Measurements from ENCODE around the gene GRAP.

GRAP gene

GRCh38 chr17:19018600-19018950 is 28.2 kb downstream of the GRAP start:
- no peak for DNase-seq (ENCODE audit: low read depth)

DNA sequence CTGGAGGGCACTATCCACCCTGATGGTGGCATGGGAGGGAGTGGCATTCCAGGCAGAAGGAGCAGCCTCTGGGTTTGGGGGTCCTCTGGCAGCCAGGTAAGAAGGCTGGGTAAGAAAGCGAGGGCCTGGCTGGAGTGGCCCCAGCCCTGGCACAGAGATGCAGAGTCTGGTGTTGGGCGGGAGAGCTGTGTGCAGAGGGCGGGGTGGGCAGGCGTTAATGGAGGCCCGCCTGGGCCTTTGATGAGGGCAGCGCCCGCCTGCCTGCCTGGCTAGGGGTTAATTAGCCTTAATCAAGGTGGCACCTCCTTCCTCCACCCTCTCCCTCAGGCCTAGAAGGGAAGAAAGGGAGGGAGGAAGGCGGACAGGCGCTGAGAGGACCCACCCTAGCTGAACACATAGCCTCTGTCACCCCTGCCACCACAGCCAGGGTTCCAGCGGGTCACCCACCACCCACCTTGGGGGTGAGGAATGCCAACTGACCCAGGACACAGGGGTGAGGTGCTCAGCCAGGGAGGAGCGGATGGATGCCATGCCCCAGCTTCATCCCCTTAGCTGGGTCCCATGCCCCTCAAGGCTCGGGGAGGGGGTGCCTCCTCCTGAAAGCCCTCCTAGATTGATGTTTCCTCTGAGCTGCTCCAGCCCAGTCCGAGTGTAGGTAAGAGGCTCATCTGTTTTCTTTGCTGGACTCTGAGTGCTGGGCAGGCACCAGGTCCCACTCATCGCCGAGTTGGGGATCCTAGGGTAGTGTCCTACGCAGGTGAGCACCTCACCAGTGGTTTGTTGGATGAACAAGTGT is 28.8 kb downstream of the GRAP start:
- DNase-seq (ENCODE audit: low read depth), result no peak

- no peak for DNase-seq (ENCODE audit: low read depth)
Measured at GRCh38 chr17:19017401-19017800, 29.4 kb downstream of the GRAP start.

DNA sequence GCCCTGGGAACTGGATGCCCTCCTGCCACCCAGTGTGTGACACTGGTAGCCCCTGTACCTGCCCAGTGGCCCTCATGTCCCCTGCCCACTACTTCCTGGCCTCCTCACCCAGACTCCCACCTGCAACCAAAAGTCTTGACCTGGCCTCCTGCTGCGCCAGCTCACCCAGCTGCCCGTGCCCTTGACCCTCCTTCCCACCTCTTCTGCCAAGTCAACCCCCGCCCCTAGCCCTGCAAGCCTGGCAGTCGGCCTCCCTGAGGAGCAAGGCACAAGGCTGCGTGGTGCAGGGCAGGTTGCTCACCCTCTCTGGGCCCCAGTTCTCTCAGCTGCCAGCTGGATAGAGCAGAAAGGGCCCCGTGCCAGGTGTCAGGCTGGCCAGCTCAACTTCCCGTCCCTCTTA is 29.9 kb downstream of the GRAP start:
- no peak for DNase-seq (ENCODE audit: low read depth)

DNA sequence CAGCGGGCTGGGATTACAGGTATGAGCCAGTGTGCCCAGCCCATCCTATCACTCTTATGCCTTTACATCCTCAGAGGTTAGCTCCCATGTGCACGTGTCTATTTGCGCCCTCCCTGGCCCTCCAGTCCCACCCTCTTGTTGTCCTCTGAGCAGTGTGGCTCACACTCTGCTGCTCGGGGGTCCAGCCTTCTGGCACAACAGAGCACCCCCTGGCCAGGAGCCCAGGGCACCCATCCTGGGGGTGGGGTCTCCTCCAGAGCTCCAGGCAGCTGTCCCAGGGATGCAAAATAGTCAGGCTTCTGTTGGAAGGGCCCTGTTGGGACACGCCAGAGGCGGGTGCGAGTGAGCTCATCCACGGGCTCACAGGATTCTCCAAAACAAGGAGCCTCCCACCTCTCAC is 30.5 kb downstream of the GRAP start:
- no peak for DNase-seq (ENCODE audit: low read depth)

DNA sequence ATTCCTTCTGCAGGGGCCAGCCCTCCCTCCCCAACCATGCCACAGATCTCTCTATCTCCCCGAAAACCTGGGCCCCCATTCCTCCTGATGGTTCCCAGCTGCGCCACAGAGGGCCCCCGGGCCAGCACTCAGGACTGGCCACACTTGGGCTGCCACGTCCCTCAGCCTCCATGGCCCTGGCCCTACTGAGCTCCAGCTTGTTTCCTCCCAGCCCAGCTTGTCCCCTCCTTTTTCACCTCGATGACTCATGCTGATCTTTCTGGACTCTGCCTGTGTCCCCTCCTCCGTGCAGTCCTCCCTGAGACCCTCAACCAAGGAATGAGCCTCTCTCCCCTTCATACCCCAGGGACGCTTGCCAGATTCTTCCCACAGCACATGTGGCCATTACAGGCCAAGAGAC is 31.3 kb downstream of the GRAP start:
- DNase-seq (ENCODE audit: low read depth), result no peak

- no peak for DNase-seq (ENCODE audit: low read depth)
Measured at GRCh38 chr17:19014628-19015215, 32.0 kb downstream of the GRAP start.

GRCh38 chr17:19013806-19014627 is 32.7 kb downstream of the GRAP start:
- DNase-seq (ENCODE audit: low read depth), result no peak

GRCh38 chr17:19013226-19013625 is 33.5 kb downstream of the GRAP start:
- DNase-seq (ENCODE audit: low read depth), result no peak

DNA sequence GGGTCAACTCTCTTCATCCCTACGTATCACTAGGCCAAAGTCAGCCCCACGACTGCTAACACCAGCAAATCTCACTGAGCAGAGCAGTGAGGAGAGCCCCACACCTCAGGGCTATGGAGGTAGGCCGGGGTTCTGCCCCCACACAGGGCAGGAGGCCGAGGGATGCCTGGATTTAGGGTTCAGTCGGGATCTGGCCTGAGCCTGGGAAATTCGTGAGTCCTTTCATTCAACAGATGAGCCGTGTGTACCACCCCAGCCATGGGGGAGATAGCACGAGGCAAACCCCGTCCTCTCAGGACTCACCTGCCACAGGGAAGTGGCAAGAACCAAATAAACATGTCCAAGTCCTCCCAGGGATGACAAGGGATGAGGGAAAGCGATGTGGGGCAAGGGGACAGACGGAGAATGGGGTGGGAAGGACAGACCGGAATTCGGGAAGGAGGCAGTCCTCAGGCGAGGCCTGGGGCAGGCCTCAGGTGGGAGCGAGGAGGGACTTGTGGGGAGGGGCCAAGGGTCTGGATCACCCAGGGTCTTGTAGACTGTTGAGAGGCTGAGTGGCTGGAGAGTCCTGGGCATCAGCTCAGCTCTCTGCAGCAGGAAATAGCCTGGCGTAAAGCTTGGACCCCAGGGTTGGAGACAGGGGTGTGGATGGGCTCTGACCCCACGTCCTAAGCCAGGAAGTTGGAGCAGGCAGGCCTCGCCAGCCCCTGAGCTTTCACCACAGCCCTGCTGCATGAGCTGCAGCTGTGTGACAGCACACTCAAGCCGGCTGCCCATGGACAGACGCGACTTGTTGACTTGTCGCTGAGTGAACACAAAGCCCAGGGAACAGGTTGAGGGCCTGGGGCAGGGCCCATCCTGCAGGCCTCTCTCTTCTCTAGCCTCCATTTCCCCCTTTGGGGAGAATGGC is 34.3 kb downstream of the GRAP start:
- DNase-seq (ENCODE audit: low read depth), result no peak

GRCh38 chr17:19011581-19011980 is 35.2 kb downstream of the GRAP start:
- no peak for DNase-seq (ENCODE audit: low read depth)

DNA sequence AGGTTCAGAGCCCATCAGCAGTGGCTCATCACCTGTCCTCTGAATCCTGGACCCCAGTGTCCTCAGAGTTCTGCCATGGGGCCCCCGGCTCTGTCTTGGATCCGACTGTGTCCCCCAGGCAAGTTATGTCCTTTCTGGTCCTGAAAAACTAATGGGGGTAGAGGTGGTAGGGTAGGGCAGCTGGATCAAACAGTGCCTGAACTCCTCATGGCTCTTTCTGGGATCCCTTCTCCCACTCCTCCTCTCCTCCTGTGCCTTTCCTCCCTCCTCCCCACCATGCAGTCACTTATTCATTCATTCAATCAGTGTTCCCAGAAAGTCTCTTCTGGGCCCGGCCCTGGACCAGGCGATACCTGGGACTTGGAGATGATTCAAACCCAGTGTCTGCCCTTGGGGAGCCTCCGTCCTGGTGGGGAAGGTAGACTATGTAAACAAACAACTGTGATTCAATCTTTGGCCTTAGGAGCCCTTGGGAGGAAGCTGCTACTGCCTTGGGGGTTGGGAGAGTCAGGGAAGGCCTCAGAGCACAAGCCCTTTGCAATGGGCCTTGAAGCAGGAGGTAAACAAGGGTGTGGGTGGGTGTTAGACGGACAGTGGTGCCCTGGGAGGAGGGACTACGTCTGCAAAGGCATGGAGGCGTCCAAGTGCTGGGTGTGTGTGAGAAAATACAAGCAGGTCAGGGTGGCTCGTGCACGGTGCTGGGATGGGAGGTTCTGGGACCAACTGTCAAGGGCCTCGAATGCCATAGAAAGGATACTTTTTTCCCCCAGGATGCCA is 35.8 kb downstream of the GRAP start:
- no peak for DNase-seq (ENCODE audit: low read depth)

DNA sequence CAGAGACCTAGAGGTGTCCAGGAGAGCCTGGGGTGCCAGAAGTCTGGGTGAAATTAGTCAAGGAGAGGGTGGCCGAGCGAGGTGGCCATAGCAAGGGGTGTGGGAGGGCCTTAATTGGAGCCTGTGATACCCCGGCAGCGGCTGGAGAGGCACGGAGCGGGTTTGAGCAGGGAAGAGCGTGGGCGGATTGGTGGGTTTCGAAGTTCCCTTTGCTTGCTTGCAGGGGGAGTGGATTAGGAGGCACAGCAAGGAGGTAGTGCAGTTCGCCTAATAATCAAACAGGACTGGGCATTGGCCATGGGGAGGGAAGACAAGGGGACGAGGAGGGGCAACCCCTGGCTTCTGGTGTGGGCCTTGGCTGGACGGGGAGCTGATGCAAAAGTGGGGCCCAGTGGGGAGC is 36.8 kb downstream of the GRAP start:
- no peak for DNase-seq (ENCODE audit: low read depth)

DNA sequence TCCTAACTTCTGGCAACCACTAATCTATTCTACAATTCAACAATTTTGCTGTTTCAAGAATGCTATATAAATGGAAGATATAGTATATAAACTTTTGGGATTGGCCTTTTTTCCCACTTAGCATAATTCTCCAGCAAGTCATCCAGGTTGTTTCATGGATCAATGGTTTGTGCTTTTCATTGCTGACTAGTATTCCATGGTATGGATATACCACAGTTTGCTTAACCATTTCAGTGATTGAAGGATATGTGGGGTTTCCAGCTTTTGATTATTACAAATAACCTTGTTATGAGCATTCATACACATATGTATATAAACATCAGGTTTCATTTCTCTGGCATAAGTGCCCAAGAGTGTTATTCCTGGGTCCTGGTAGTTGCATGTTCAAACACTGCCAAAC is 40.1 kb downstream of the GRAP start:
- no peak for DNase-seq (ENCODE audit: low read depth)

DNA sequence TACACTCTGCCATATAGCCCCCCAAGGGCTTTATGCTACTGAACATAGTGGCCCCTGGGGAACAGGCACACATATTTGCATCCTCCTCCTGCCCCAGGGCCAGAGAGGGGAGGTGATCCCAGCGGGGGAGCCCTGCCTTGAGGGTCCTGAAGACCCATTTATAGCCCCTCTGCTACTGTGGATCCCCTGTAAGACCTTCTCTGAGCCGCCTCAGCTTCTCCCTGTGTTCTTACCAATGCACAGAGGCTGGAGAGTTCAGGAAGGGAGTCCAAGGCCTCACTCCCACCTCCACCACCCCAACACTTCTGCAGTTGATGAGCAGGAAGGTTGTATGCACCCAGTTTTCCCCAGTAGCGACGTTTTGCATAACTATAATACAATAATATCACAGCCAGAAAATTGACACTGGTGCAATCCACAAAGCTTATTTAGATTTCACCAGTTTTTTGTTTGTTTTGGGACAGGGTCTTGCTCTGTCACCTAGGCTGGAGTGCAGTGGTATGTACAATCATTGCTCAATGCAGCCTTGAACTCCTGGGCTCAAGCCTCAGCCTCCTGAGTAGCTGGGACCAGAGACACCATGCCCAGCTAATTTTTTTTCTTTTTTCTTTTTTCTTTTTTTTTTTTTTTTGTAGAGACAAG is 40.8 kb downstream of the GRAP start:
- DNase-seq (ENCODE audit: low read depth), result no peak

GRCh38 chr17:19005137-19005773 is 41.5 kb downstream of the GRAP start:
- DNase-seq (ENCODE audit: low read depth), result no peak

GRCh38 chr17:19004421-19005136 is 42.2 kb downstream of the GRAP start, which contains the start of gene FAM83G:
Gene FAM83G, minus strand, starts transcription at chr17:19004764. Its CDS starts 723 bp downstream, at chr17:19004041.
- peak; percentile 91 for DNase-seq (ENCODE audit: low read depth)

GRCh38 chr17:19003543-19004420 is 43.0 kb downstream of the GRAP start:
- DNase-seq (ENCODE audit: low read depth), result peak; percentile 47
